H1 (cell line): ENCODE results near the gene KLHL14. TPM values are rescaled to one million over a fixed set of nuclear protein-coding genes. Genes with fewer than 3 reads are reported as not detected.
A peak's percentile ranks its signal among the peaks of the same experiment; 100 is the strongest.

Source experiments
- CTCF ChIA-PET: fragments of 300-600 bp; sonication (Branson Sonifier 250); formaldehyde crosslinking; loops from one replicate; lab custom pipeline; 2021; ENCODE audit not compliant: partially characterized antibody; lab: Charles Lee
- POLR2A ChIA-PET: fragments of 300-600 bp; sonication (Branson Sonifier 250); formaldehyde crosslinking; loops from one replicate; lab custom pipeline; 2021; ENCODE audit warnings: inconsistent platforms; ENCODE audit not compliant: partially characterized antibody; lab: Charles Lee
- DNase-seq, 2 experiments: peaks; one replicate each; pipeline versions ENCODE4 v3.0.0 to v3.0.0-alpha.2; 2010 to 2022; ENCODE audit warnings: low spot score in 2 of 2, low read depth in 1 of 2, mixed read lengths in 1 of 2
- FAIRE-seq: peaks from 2 replicates; lab custom pipeline; 2011; peaks lifted over from hg19 to GRCh38; lab: Jason Lieb, UNC
- H2AFZ ChIP-seq: 2 replicates; pipeline ENCODE4 v1.8.1; 2012; ENCODE audit warnings: low read length, inconsistent platforms
- H2AK5ac ChIP-seq: 2 replicates; pipeline ENCODE4 v1.6.1; 2013; ENCODE audit warnings: low read depth, low read length
- H2BK120ac ChIP-seq: replicated peaks from 2 replicates; pipeline ENCODE3; 2013; ENCODE audit warnings: low read depth, low read length, inconsistent platforms
- H2BK12ac ChIP-seq: 2 replicates; pipeline ENCODE4 v1.6.1; 2013; ENCODE audit warnings: low read depth, low read length
- H2BK15ac ChIP-seq: 2 replicates; pipeline ENCODE4 v1.6.1; 2013; ENCODE audit warnings: low read length
- H2BK20ac ChIP-seq: 2 replicates; pipeline ENCODE4 v1.6.1; 2013; ENCODE audit warnings: low read length
- H2BK5ac ChIP-seq: 2 replicates; pipeline ENCODE4 v1.6.1; 2013; ENCODE audit warnings: low read depth, low read length
- H3K14ac ChIP-seq: 2 replicates; pipeline ENCODE4 v1.6.1; 2013; ENCODE audit warnings: inconsistent platforms; ENCODE audit not compliant: insufficient read length
- H3K18ac ChIP-seq: 2 replicates; pipeline ENCODE4 v1.6.1; 2013; ENCODE audit warnings: low read length; ENCODE audit errors: extremely low read depth
- H3K23ac ChIP-seq: 2 replicates; pipeline ENCODE4 v1.6.1; 2013; ENCODE audit warnings: inconsistent platforms; ENCODE audit not compliant: insufficient read length
- H3K23me2 ChIP-seq: 2 replicates; pipeline ENCODE4 v1.6.1; 2013; ENCODE audit warnings: low read depth, low read length
- H3K27ac ChIP-seq: 2 replicates; pipeline ENCODE4 v1.6.1; 2011; ENCODE audit warnings: low read depth, low read length, inconsistent platforms
- H3K27me3 ChIP-seq, 4 experiments: replicated peaks in 1 of 4; 1 replicate in 1 of 4; 2 replicates in 3 of 4; pipeline versions ENCODE4 v1.6.1 to v1.8.1; 2011 to 2013; ENCODE audit warnings: low read length in 3 of 4, mild to moderate bottlenecking in 3 of 4, inconsistent platforms in 2 of 4, mixed read lengths in 2 of 4, moderate library complexity in 1 of 4; ENCODE audit not compliant: control insufficient read depth in 3 of 4, insufficient read depth in 3 of 4; ENCODE audit errors: extremely low read depth in 1 of 4
- H3K36me3 ChIP-seq, 4 experiments: 2 replicates each; pipeline versions ENCODE4 v1.6.1 to v1.8.1; 2011 to 2013; ENCODE audit warnings: mild to moderate bottlenecking in 4 of 4, low read length in 3 of 4, moderate library complexity in 2 of 4, control low read depth in 1 of 4, inconsistent platforms in 1 of 4; ENCODE audit not compliant: insufficient read depth in 4 of 4, control insufficient read depth in 2 of 4
- H3K4ac ChIP-seq: replicated peaks from 2 replicates; pipeline ENCODE3; 2013; ENCODE audit warnings: low read length, low read depth, mixed read lengths, inconsistent platforms; ENCODE audit not compliant: insufficient read length
- H3K4me1 ChIP-seq, 4 experiments: replicated peaks in 1 of 4; 1 replicate in 1 of 4; 2 replicates in 3 of 4; pipeline versions ENCODE4 v1.6.1 to v1.8.1; 2011 to 2013; ENCODE audit warnings: low read length in 3 of 4, inconsistent platforms in 2 of 4, mixed read lengths in 1 of 4; ENCODE audit not compliant: insufficient read depth in 4 of 4, control insufficient read depth in 3 of 4
- H3K4me2 ChIP-seq, 2 experiments: 2 replicates each; pipeline versions ENCODE4 v1.6.1 to v1.8.1; 2011 to 2013; ENCODE audit warnings: low read depth in 2 of 2, low read length in 2 of 2, control low read depth in 1 of 2, inconsistent platforms in 1 of 2, mild to moderate bottlenecking in 1 of 2; ENCODE audit not compliant: insufficient read depth in 1 of 2
- H3K4me3 ChIP-seq, 4 experiments: fragments of 200-600, 300-600 bp in 1 of 4; sonication (generic), shearing (Covaris generic), sonication (Bioruptor Twin) in 1 of 4; 2 replicates each; pipeline versions ENCODE4 v1.5.1 to v1.8.1; 2011 to 2016; ENCODE audit warnings: low read length in 4 of 4, low read depth in 3 of 4, control low read depth in 2 of 4, inconsistent platforms in 2 of 4, mild to moderate bottlenecking in 2 of 4, mixed read lengths in 1 of 4, moderate library complexity in 1 of 4; ENCODE audit not compliant: insufficient read depth in 2 of 4; ENCODE audit errors: extremely low read depth in 1 of 4
- H3K56ac ChIP-seq: replicated peaks from 2 replicates; pipeline ENCODE3; 2013; ENCODE audit warnings: low read depth, mild to moderate bottlenecking, mixed read lengths, low read length, inconsistent platforms; ENCODE audit not compliant: insufficient read length
- H3K79me1 ChIP-seq: 2 replicates; pipeline ENCODE4 v1.6.1; 2013; ENCODE audit warnings: low read depth, low read length, control low read depth
- H3K79me2 ChIP-seq, 2 experiments: 2 replicates each; pipeline versions ENCODE4 v1.6.1 to v1.8.1; 2012 to 2013; ENCODE audit warnings: low read length in 2 of 2, mild to moderate bottlenecking in 2 of 2, inconsistent platforms in 1 of 2; ENCODE audit not compliant: insufficient read depth in 2 of 2, control insufficient read depth in 1 of 2
- H3K9ac ChIP-seq, 4 experiments: replicated peaks in 1 of 4; 1 replicate in 1 of 4; 2 replicates in 3 of 4; pipeline versions ENCODE4 v1.6.1 to v1.8.1; 2011 to 2013; ENCODE audit warnings: low read depth in 3 of 4, low read length in 3 of 4, control low read depth in 2 of 4, mild to moderate bottlenecking in 2 of 4, moderate library complexity in 2 of 4, inconsistent platforms in 1 of 4; ENCODE audit errors: extremely low read depth in 1 of 4
- H3K9me3 ChIP-seq, 2 experiments: 2 replicates each; pipeline versions ENCODE4 v1.6.1 to v1.8.1; 2012 to 2013; ENCODE audit warnings: mild to moderate bottlenecking in 2 of 2, moderate library complexity in 2 of 2, control low read depth in 1 of 2, inconsistent platforms in 1 of 2, low read depth in 1 of 2, low read length in 1 of 2, mixed read lengths in 1 of 2; ENCODE audit not compliant: insufficient read depth in 2 of 2
- H4K20me1 ChIP-seq, 2 experiments: replicated peaks in 1 of 2; 2 replicates each; pipeline versions ENCODE3 to v1.8.1; 2011 to 2013; ENCODE audit warnings: inconsistent platforms in 2 of 2, low read length in 2 of 2, mild to moderate bottlenecking in 1 of 2; ENCODE audit not compliant: insufficient read depth in 2 of 2, control insufficient read depth in 1 of 2
- H4K5ac ChIP-seq: 2 replicates; pipeline ENCODE4 v1.6.1; 2013; ENCODE audit warnings: low read length, low read depth, mixed read lengths, inconsistent platforms; ENCODE audit not compliant: insufficient read length
- H4K8ac ChIP-seq: 2 replicates; pipeline ENCODE4 v1.8.0; 2013; ENCODE audit warnings: mild to moderate bottlenecking, moderate library complexity, low read length, inconsistent platforms; ENCODE audit not compliant: insufficient read depth; ENCODE audit errors: extremely low read depth
- H4K91ac ChIP-seq: replicated peaks from 2 replicates; pipeline ENCODE3; 2013; ENCODE audit warnings: low read length, mixed read lengths, inconsistent platforms; ENCODE audit not compliant: insufficient read length
- BACH1 ChIP-seq: IDR thresholded peaks from 2 replicates; pipeline ENCODE4 v1.6.1; 2012; ENCODE audit warnings: low read length, improper control_type of control experiment
- BCL11A ChIP-seq, 2 experiments: IDR thresholded peaks; one replicate each; pipeline ENCODE4 v1.6.1; 2011; ENCODE audit warnings: low read depth in 2 of 2, low read length in 2 of 2, mild to moderate bottlenecking in 2 of 2
- CHD1 ChIP-seq: IDR thresholded peaks from 2 replicates; pipeline ENCODE4 v1.6.1; 2012; ENCODE audit warnings: low read depth, low read length, improper control_type of control experiment
- CHD2 ChIP-seq: IDR thresholded peaks from 2 replicates; pipeline ENCODE4 v1.6.1; 2012; ENCODE audit warnings: low read length, improper control_type of control experiment
- CTCF ChIP-seq, 3 experiments: IDR thresholded peaks; 1 replicate in 2 of 3; 2 replicates in 1 of 3; pipeline versions ENCODE4 v1.5.1 to v1.6.1; 2011; ENCODE audit warnings: low read length in 3 of 3, mild to moderate bottlenecking in 3 of 3, inconsistent platforms in 2 of 3, low read depth in 1 of 3, moderate library complexity in 1 of 3; ENCODE audit not compliant: insufficient read depth in 1 of 3; ENCODE audit errors: control extremely low read depth in 1 of 3
- HDAC6 ChIP-seq: IDR thresholded peaks from one replicate; pipeline ENCODE4 v1.7.1; 2012; ENCODE audit warnings: low read depth, mild to moderate bottlenecking, inconsistent platforms, low read length, moderate library complexity
- JUN ChIP-seq: IDR thresholded peaks from 2 replicates; pipeline ENCODE4 v1.6.1; 2011; ENCODE audit warnings: low read depth, mild to moderate bottlenecking, improper control_type of control experiment, low read length
- MAFK ChIP-seq: IDR thresholded peaks from 2 replicates; pipeline ENCODE4 v1.6.1; 2012; ENCODE audit warnings: low read depth, mild to moderate bottlenecking, improper control_type of control experiment, low read length
- NRF1 ChIP-seq: IDR thresholded peaks from 2 replicates; pipeline ENCODE4 v1.6.1; 2011; ENCODE audit warnings: mild to moderate bottlenecking, low read depth, low read length, improper control_type of control experiment
- RBBP5 ChIP-seq: IDR thresholded peaks from 2 replicates; pipeline ENCODE4 v1.7.1; 2012; ENCODE audit warnings: low read depth, mild to moderate bottlenecking, inconsistent platforms, low read length, moderate library complexity, borderline replicate concordance
- SIX5 ChIP-seq: IDR thresholded peaks from 2 replicates; pipeline ENCODE4 v1.6.1; 2011; ENCODE audit warnings: mild to moderate bottlenecking, low read depth, low read length
- SRF ChIP-seq: IDR thresholded peaks from 2 replicates; pipeline ENCODE4 v1.6.1; 2011; ENCODE audit warnings: mild to moderate bottlenecking, low read depth, low read length, moderate library complexity
- TAF1 ChIP-seq: IDR thresholded peaks from 2 replicates; pipeline ENCODE4 v1.6.1; 2011; ENCODE audit warnings: mild to moderate bottlenecking, low read depth, low read length
- YY1 ChIP-seq: IDR thresholded peaks from 2 replicates; pipeline ENCODE4 v1.6.1; 2011; ENCODE audit warnings: low read depth, mild to moderate bottlenecking, low read length
- polyA plus RNA-seq, 7 experiments: library from polyadenylated mRNA; depleted of rRNA in 3 of 7; stranded (reverse) in 5 of 7; unstranded in 2 of 7; fragments of >200 nt in 5 of 7; fragments of 200-250 nt in 2 of 7; gene quantifications; 1 replicate in 5 of 7; 2 replicates in 1 of 7; 4 replicates in 1 of 7; pipeline versions ENCODE4 v1.2.1 to v1.2.3, GENCODE V29; 2011 to 2013; ENCODE audit warnings: missing spikeins in 2 of 7, mixed read lengths in 2 of 7
- total RNA-seq: library from RNA; stranded (reverse); fragmentation: NEBNext Ultra II Directional; extraction: Animal tissue kit (Norgen Biotek cat#: 25700); gene quantifications from 2 replicates; pipeline ENCODE4 v1.2.1, GENCODE V29; 2021

Gene KLHL14
- total and polyA plus RNA-seq, 2 of the 8 experiments (the other 6 are each of a cell fraction or from before 2014, with no cell fraction given) = 1.1 to 1.2 TPM

GRCh38 chr18:32701313-32701712 is 71.5 kb downstream of the KLHL14 start:
- H3K23ac ChIP-seq = no peak overlapping the region
- CTCF ChIA-PET = interaction anchor here (1.4 kb wide), 1 partner anchor 14 kb away, joined by 3 read pairs; no protein-coding TSS in a partner anchor
- H2BK20ac ChIP-seq = no peak overlapping the region
- H2BK15ac ChIP-seq = no peak overlapping the region
- no peak overlapping the region for H4K91ac ChIP-seq
- no peak overlapping the region for H4K8ac ChIP-seq
- no peaks in the 10 kb centered on the region for H3K36me3 ChIP-seq
- no peak overlapping the region for H3K4me3 ChIP-seq
- POLR2A ChIA-PET = no interaction called here
- no peak overlapping the region for H4K5ac ChIP-seq
- no peak overlapping the region for H3K18ac ChIP-seq
- no peak overlapping the region for H3K56ac ChIP-seq
- H3K4me1 ChIP-seq = peaks cover 0 to 5% (median 2%) of the 10 kb centered on the region in 4 experiments; a peak in 1 of 7 replicates
- H3K4me2 ChIP-seq = no peak overlapping the region
- H2BK120ac ChIP-seq = no peak overlapping the region
- H3K27ac ChIP-seq = no peak overlapping the region
- no peak for DNase-seq
- FAIRE-seq = no peak
- no peaks in the 10 kb centered on the region for H3K23me2 ChIP-seq
- H2BK5ac ChIP-seq = no peak overlapping the region
- no peak overlapping the region for H2BK12ac ChIP-seq
- H3K27me3 ChIP-seq = no peaks in the 10 kb centered on the region
- H3K14ac ChIP-seq = no peak overlapping the region
- no peaks in the 10 kb centered on the region for H3K79me2 ChIP-seq
- H3K4ac ChIP-seq = no peak overlapping the region
- no peaks in the 10 kb centered on the region for H4K20me1 ChIP-seq
- no peak overlapping the region for H2AFZ ChIP-seq
- no peak overlapping the region for H3K9ac ChIP-seq
- no peaks in the 10 kb centered on the region for H3K9me3 ChIP-seq
- no peaks in the 10 kb centered on the region for H3K79me1 ChIP-seq
- peak overlapping the region; percentile 78; the same call in 1 of the 2 replicates for H2AK5ac ChIP-seq
- TF ChIP-seq CHD1 (no peak), TAF1 (no peak), CTCF (IDR thresholded peaks at IDR 0.05; ENCODE audit: control extremely low read depth in 1 of 3, insufficient read depth in 1 of 3, low read depth in 1 of 3, low read length in 3 of 3) (no peak), BACH1 (no peak), CHD2 (no peak), RBBP5 (no peak), MAFK (no peak), HDAC6 (no peak), SRF (no peak), NRF1 (no peak), BCL11A (IDR thresholded peaks at IDR 0.05; ENCODE audit: low read depth in 2 of 2, low read length in 2 of 2) (no peak), SIX5 (no peak), YY1 (no peak), JUN (no peak)
